ENCODE measurements around the gene SPINK9.

SPINK9 gene

DNA sequence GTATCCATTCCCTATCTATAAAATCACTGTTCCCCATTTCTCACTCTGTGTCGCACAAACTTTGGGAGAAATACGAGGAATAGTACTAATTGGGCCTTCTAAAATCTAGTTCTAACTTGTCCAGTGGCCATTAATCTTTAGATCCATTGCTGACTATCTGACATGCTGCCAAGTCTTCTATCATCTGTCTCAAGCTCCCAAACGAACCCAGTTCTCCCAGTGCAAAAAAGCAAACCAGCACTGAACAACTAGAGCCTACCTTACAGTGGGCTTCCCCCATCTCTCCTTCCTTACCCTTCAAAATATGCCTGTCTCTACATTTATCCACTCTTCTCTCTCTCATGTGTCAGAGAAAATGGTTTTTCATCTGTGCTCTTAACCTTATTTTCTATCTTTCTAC, 26.3 kb upstream of the SPINK9 start:
- H2BK120ac ChIP-seq (ENCODE audit: low read depth, low read length), result no peak overlapping the region
- H2AK5ac ChIP-seq (ENCODE audit: low read length, severe bottlenecking), result no peak overlapping the region
- no peak overlapping the region for H3K4ac ChIP-seq (ENCODE audit: low read depth in 1 of 2, low read length in 2 of 2)
- H4K8ac ChIP-seq (ENCODE audit: low read length), result no peak overlapping the region
- no peak overlapping the region for H3K14ac ChIP-seq (ENCODE audit: low read length in 2 of 2)
- no peaks in the 10 kb centered on the region for H3K27me3 ChIP-seq (ENCODE audit: control insufficient read depth in 1 of 2, insufficient read depth in 1 of 2, low read length in 2 of 2)
- no peak overlapping the region for H3K9ac ChIP-seq (ENCODE audit: low read length)
- no peak overlapping the region for H3K4me3 ChIP-seq (ENCODE audit: insufficient read depth in 1 of 2, low read depth in 1 of 2, low read length in 2 of 2)
- H2BK15ac ChIP-seq (ENCODE audit: low read depth, poor library complexity, severe bottlenecking), result no peak overlapping the region
- H3K9me3 ChIP-seq (ENCODE audit: control insufficient read depth, low read length), result peaks cover 10% of the 10 kb centered on the region
- H2BK5ac ChIP-seq (ENCODE audit: low read depth, low read length, poor library complexity, severe bottlenecking), result no peak overlapping the region
- no peak overlapping the region for H3K27ac ChIP-seq (ENCODE audit: low read length, poor library complexity, severe bottlenecking)
- no peaks in the 10 kb centered on the region for H3K79me1 ChIP-seq (replicated peaks; ENCODE audit: low read length, poor library complexity, severe bottlenecking)
- H3K23ac ChIP-seq (ENCODE audit: low read length in 2 of 2), result no peak overlapping the region
- H3K36me3 ChIP-seq (ENCODE audit: control insufficient read depth in 1 of 2, insufficient read depth in 2 of 2, low read depth in 1 of 2, low read length in 2 of 2), result no peaks in the 10 kb centered on the region
- no peak for DNase-seq
- no peak overlapping the region for H4K91ac ChIP-seq (ENCODE audit: low read length)
- WGBS, result 65% methylated on average over 3 of the region's 3 CpGs
- no peaks in the 10 kb centered on the region for H3K4me1 ChIP-seq (ENCODE audit: control insufficient read depth, insufficient read depth, low read depth, low read length)
- H3K18ac ChIP-seq (ENCODE audit: low read depth in 1 of 2, low read length in 2 of 2), result no peak overlapping the region
- no peak overlapping the region for H3K4me2 ChIP-seq (ENCODE audit: low read length, poor library complexity, severe bottlenecking)
- no peak overlapping the region for H2BK12ac ChIP-seq (ENCODE audit: low read length in 2 of 2)
- no peak overlapping the region for H2AFZ ChIP-seq (ENCODE audit: low read depth, low read length)

DNA sequence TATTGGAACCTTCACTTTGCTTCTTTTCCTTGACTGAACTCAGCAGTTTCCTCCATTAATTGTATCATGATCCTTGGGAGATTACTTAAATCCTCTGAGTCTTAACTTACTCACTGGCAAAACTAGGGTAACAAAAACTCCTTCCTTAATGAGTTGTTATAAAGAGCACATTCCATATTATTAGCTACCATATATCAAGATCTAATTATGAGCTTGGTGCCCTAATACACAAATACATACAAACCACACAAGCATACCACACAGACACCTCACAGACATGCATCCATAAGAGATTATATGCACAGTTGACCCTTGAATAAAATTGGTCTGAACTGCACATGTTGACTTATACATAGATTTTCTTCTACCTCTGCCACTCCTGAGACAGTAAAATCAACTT, 25.6 kb upstream of the SPINK9 start:
- Histone ChIP-seq H3K79me1 (replicated peaks; ENCODE audit: low read length, poor library complexity, severe bottlenecking) (no peaks in the 10 kb centered on the region), H3K27me3 (ENCODE audit: control insufficient read depth in 1 of 2, insufficient read depth in 1 of 2, low read length in 2 of 2) (no peaks in the 10 kb centered on the region), H2BK5ac (ENCODE audit: low read depth, low read length, poor library complexity, severe bottlenecking) (no peak overlapping the region), H3K4me3 (ENCODE audit: insufficient read depth in 1 of 2, low read depth in 1 of 2, low read length in 2 of 2) (no peak overlapping the region), H3K14ac (ENCODE audit: low read length in 2 of 2) (no peak overlapping the region), H4K91ac (ENCODE audit: low read length) (no peak overlapping the region), H4K8ac (ENCODE audit: low read length) (no peak overlapping the region), H2BK120ac (ENCODE audit: low read depth, low read length) (no peak overlapping the region), H2BK12ac (ENCODE audit: low read length in 2 of 2) (no peak overlapping the region), H3K4me2 (ENCODE audit: low read length, poor library complexity, severe bottlenecking) (no peak overlapping the region), H3K23ac (ENCODE audit: low read length in 2 of 2) (no peak overlapping the region), H3K4ac (ENCODE audit: low read depth in 1 of 2, low read length in 2 of 2) (no peak overlapping the region), H2BK15ac (ENCODE audit: low read depth, poor library complexity, severe bottlenecking) (no peak overlapping the region), H3K9me3 (ENCODE audit: control insufficient read depth, low read length) (peaks cover 10% of the 10 kb centered on the region), H3K27ac (ENCODE audit: low read length, poor library complexity, severe bottlenecking) (no peak overlapping the region), H2AK5ac (ENCODE audit: low read length, severe bottlenecking) (no peak overlapping the region), H2AFZ (ENCODE audit: low read depth, low read length) (no peak overlapping the region), H3K36me3 (ENCODE audit: control insufficient read depth in 1 of 2, insufficient read depth in 2 of 2, low read depth in 1 of 2, low read length in 2 of 2) (no peaks in the 10 kb centered on the region), H3K9ac (ENCODE audit: low read length) (no peak overlapping the region), H3K18ac (ENCODE audit: low read depth in 1 of 2, low read length in 2 of 2) (no peak overlapping the region), H3K4me1 (ENCODE audit: control insufficient read depth, insufficient read depth, low read depth, low read length) (no peaks in the 10 kb centered on the region)
- no peak for DNase-seq

DNA sequence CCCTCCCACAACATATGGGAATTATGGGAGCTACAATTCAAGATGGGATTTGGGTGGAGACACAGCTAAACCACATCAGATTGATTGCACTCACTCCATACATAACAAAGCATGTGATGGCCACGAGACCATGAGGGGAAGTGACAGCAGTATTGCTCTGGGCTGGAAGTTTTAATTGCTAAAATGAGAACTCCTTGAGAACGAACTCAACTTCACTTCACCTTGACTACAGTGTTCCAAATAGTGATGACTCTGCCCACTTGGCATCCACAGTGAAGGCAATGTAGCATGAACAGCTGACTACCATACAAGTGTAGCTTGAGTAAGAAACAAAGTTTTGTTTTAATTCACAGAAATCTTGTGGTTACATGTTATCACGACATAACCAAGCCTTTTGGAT, 23.9 kb upstream of the SPINK9 start:
- Histone ChIP-seq H3K14ac (ENCODE audit: low read length in 2 of 2) (no peak overlapping the region), H3K79me1 (replicated peaks; ENCODE audit: low read length, poor library complexity, severe bottlenecking) (no peaks in the 10 kb centered on the region), H2AK5ac (ENCODE audit: low read length, severe bottlenecking) (no peak overlapping the region), H3K4me1 (ENCODE audit: control insufficient read depth, insufficient read depth, low read depth, low read length) (no peaks in the 10 kb centered on the region), H3K27ac (ENCODE audit: low read length, poor library complexity, severe bottlenecking) (no peak overlapping the region), H3K36me3 (ENCODE audit: control insufficient read depth in 1 of 2, insufficient read depth in 2 of 2, low read depth in 1 of 2, low read length in 2 of 2) (no peaks in the 10 kb centered on the region), H4K91ac (ENCODE audit: low read length) (no peak overlapping the region), H2AFZ (ENCODE audit: low read depth, low read length) (no peak overlapping the region), H3K4me2 (ENCODE audit: low read length, poor library complexity, severe bottlenecking) (no peak overlapping the region), H3K4me3 (ENCODE audit: insufficient read depth in 1 of 2, low read depth in 1 of 2, low read length in 2 of 2) (no peak overlapping the region), H2BK15ac (ENCODE audit: low read depth, poor library complexity, severe bottlenecking) (no peak overlapping the region), H3K27me3 (ENCODE audit: control insufficient read depth in 1 of 2, insufficient read depth in 1 of 2, low read length in 2 of 2) (no peaks in the 10 kb centered on the region), H3K9me3 (ENCODE audit: control insufficient read depth, low read length) (peaks cover 10% of the 10 kb centered on the region), H3K18ac (ENCODE audit: low read depth in 1 of 2, low read length in 2 of 2) (no peak overlapping the region), H2BK12ac (ENCODE audit: low read length in 2 of 2) (no peak overlapping the region), H2BK5ac (ENCODE audit: low read depth, low read length, poor library complexity, severe bottlenecking) (no peak overlapping the region), H4K8ac (ENCODE audit: low read length) (no peak overlapping the region), H3K4ac (ENCODE audit: low read depth in 1 of 2, low read length in 2 of 2) (no peak overlapping the region), H3K23ac (ENCODE audit: low read length in 2 of 2) (no peak overlapping the region), H2BK120ac (ENCODE audit: low read depth, low read length) (no peak overlapping the region), H3K9ac (ENCODE audit: low read length) (no peak overlapping the region)
- WGBS, result no CpG with 5 or more reads among the region's 3 CpGs
- no peak for DNase-seq

DNA sequence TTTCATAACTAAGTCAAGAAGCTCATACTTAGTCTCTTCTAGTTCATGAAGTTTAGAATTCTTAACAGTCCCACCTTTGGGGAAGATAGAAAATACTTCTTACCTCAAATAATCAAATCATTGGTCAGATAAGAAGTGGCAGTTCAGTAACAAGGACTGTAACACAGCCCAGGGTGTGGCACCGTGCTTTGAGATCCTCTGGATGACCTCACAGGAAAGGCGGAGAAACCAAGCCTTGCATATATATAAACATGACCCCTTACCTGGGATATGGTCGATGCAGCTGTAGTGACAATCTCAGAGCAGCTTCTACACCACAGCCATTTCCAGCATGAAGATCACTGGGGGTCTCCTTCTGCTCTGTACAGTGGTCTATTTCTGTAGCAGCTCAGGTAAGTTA, 23.2 kb upstream of the SPINK9 start, which contains the start of gene SPINK7:
Gene SPINK7 (plus strand): TSS at position 271 of the 400 bp plus-strand sequence. CDS start 61 bp downstream, at position 332.
- H2BK15ac ChIP-seq (ENCODE audit: low read depth, poor library complexity, severe bottlenecking), result no peak within 1 kb of the TSS
- no peak within 1 kb of the TSS for H2BK12ac ChIP-seq (ENCODE audit: low read length in 2 of 2)
- no peak within 1 kb of the TSS for H2AFZ ChIP-seq (ENCODE audit: low read depth, low read length)
- H3K4me3 ChIP-seq (ENCODE audit: insufficient read depth in 1 of 2, low read depth in 1 of 2, low read length in 2 of 2), result no peak within 1 kb of the TSS
- no peak within 1 kb of the TSS for H3K4me2 ChIP-seq (ENCODE audit: low read length, poor library complexity, severe bottlenecking)
- no peak for DNase-seq
- H3K27ac ChIP-seq (ENCODE audit: low read length, poor library complexity, severe bottlenecking), result no peak within 1 kb of the TSS
- no peak within 1 kb of the TSS for H3K14ac ChIP-seq (ENCODE audit: low read length in 2 of 2)
- WGBS, result 75% methylated on average over 3 of the region's 3 CpGs
- no peaks in the 10 kb centered on the region for H3K36me3 ChIP-seq (ENCODE audit: control insufficient read depth in 1 of 2, insufficient read depth in 2 of 2, low read depth in 1 of 2, low read length in 2 of 2)
- H3K4me1 ChIP-seq (ENCODE audit: control insufficient read depth, insufficient read depth, low read depth, low read length), result no peaks in the 10 kb centered on the region
- no peak within 1 kb of the TSS for H2BK120ac ChIP-seq (ENCODE audit: low read depth, low read length)
- no peak within 1 kb of the TSS for H3K9ac ChIP-seq (ENCODE audit: low read length)
- no peak within 1 kb of the TSS for H4K91ac ChIP-seq (ENCODE audit: low read length)
- H4K8ac ChIP-seq (ENCODE audit: low read length), result no peak within 1 kb of the TSS
- no peak within 1 kb of the TSS for H3K18ac ChIP-seq (ENCODE audit: low read depth in 1 of 2, low read length in 2 of 2)
- H3K23ac ChIP-seq (ENCODE audit: low read length in 2 of 2), result no peak within 1 kb of the TSS
- no peak within 1 kb of the TSS for H2AK5ac ChIP-seq (ENCODE audit: low read length, severe bottlenecking)
- H3K79me1 ChIP-seq (replicated peaks; ENCODE audit: low read length, poor library complexity, severe bottlenecking), result no peaks in the 10 kb centered on the region
- no peaks in the 10 kb centered on the region for H3K27me3 ChIP-seq (ENCODE audit: control insufficient read depth in 1 of 2, insufficient read depth in 1 of 2, low read length in 2 of 2)
- no peak within 1 kb of the TSS for H2BK5ac ChIP-seq (ENCODE audit: low read depth, low read length, poor library complexity, severe bottlenecking)
- H3K4ac ChIP-seq (ENCODE audit: low read depth in 1 of 2, low read length in 2 of 2), result no peak within 1 kb of the TSS
- peaks cover 10% of the 10 kb centered on the region for H3K9me3 ChIP-seq (ENCODE audit: control insufficient read depth, low read length)

Measured in mesenchymal stem cell (in vitro differentiated cells and primary cell).